GM19463 (cell line): ENCODE measurements around the gene DBH.

Experiments used
- ATAC-seq: cut with Tn5 transposase; IDR thresholded peaks from one replicate; pipeline ENCODE4 v1.9.1; 2021; ENCODE audit warnings: mild to moderate bottlenecking, moderate library complexity; ENCODE audit not compliant: unreplicated experiment

DBH gene

DNA sequence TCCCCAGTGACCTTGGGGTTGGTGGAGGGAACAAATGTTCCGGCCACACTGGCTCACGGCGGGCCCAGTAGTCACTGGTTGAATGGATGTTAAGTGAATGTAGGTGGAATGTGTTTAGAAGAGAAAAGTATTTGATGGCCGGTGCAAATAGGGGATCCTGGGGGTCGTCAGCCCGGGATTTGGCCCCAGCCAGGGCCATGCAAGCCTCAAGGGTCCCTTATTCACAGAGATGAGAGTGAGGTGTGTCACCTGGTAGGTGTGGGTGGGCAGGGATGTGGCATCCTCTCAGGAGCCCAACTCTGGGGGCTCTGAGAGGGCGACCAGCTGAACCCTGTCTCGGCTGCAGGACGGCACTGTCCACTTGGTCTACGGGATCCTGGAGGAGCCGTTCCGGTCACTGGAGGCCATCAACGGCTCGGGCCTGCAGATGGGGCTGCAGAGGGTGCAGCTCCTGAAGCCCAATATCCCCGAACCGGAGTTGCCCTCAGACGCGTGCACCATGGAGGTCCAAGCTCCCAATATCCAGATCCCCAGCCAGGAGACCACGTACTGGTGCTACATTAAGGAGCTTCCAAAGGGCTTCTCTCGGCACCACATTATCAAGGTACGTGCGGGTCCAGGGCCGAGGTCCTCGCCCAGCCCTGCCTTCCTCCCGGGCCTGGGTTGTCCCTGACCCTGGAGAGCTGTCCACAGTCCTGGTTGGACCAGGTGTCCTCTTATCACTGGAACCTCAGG lies 5.9 kb downstream of the DBH start:
- no peak for ATAC-seq

GRCh38 chr9:133642708-133643361 lies 6.7 kb downstream of the DBH start:
- ATAC-seq, result no peak

- no peak for ATAC-seq
These were observed 7.2 kb downstream of the DBH start for GRCh38 chr9:133643362-133643755.

- ATAC-seq, result no peak
These were observed 8.0 kb downstream of the DBH start for GRCh38 chr9:133643978-133644760.

- ATAC-seq, result no peak
These were observed 9.0 kb downstream of the DBH start for GRCh38 chr9:133645021-133645765.

DNA sequence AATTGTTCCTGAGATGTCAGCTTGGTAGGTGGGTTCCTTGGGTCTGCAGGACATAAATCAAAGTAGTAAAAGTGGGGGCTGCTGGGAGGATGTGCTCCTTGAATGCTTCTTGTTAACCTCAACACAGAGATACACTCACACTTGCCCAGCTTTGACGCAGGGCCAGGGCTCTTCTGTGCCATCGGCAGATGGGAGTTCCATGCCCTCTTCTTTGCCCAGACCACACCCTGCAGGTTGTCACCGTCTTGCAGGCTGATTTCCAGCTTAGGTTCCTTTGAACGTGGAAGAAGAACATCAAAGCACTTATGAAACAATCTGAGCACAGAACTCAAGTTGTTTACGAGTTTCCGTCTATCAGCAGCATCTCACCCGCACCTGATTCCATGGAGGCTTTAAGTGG lies 11.0 kb downstream of the DBH start:
- no peak for ATAC-seq

DNA sequence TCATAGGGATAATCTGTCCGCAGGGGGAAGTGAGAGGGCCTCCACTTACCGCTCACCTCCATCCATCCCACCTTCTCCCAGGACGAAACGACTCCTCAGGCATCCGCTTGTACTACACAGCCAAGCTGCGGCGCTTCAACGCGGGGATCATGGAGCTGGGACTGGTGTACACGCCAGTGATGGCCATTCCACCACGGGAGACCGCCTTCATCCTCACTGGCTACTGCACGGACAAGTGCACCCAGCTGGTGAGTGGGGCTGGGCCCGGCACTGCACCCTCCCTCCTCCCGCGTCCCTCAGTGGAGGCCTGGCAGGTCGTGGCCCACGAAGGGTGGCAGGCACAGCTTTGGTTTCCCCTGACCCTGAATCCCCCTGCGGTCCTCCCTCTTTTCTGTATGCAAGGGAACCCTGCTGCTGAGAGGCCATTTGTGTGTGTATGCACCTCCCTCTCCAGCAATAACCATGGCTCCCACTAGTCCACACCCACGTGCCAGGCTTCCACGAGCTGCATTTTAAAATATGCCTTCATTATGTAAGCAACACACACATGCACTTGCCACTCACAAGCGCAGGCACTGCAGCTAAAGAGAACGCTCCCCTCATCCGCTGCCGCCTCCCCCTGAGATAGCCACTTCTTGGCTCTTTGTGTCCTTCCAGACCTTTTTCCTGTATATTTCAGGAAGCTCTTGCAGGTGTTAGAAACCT lies 11.8 kb downstream of the DBH start:
- ATAC-seq, result no peak

GRCh38 chr9:133649194-133649593 lies 13.0 kb downstream of the DBH start:
- ATAC-seq, result no peak

GRCh38 chr9:133650026-133650425 lies 13.9 kb downstream of the DBH start:
- ATAC-seq, result no peak

GRCh38 chr9:133653638-133654037 lies 17.5 kb downstream of the DBH start:
- ATAC-seq, result no peak

DNA sequence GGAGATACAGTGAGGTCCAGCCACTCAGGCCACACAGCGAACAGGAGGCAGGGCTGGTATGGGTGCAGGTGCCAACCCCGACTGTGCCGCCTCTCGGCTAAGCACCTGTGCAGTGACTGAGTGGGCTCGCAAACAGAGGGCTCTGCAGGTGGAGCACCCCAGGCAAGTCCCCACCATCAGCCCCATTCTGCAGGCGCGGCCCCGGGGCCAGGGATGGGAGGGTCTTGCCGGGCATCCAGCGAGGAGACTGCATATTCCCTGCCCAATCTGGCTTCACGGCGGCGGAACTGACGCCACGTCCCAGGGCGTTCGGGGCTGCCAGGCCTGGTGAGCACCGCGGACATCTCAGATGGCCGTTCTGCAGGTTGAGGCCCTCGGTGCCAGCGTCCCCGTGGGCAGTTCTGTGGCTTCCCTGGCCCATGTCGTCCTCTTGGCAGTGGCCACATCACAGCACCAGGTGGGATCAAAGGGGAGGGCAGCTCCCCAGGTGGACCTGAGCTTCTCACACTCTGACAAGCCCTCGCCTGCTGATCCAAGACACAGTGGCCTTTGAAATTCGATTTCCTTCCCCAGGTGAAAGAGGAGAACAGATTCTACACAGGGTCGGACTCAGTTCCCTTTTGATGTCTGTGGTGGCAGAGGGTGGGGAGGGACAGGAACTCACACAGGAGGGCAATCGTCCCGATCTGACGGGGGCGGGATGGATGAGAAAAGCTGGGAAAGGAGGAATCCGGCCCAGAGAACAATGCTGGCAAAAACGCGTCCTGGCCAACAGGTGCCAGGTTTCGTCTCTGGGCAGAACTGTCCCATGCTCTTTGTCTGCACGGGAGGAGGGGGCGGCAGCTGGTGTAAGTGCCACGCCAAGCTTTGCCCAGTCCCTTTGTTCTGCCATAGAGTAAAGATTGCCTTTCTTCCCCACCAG lies 18.8 kb downstream of the DBH start:
- ATAC-seq, result no peak

DNA sequence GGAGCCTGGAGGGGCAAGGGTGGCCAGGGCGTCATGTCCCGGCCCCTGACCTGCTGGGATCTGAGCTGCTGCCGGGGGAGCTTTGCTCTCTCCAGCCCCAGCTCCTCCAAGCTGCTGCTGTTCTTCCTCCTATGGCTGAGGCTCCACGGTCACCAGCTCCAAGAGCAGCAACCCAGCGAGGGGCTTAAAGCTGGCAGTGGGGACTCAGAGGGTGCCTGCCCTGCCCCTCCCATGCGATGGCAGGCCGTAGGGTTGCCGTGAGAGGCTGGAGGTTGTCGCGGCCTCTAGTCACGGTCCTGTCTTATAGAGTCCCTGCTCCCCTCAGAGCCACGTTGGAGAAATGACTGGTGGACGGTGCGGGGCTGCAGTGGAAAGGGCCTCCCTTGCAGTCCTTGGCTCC lies 19.5 kb downstream of the DBH start:
- ATAC-seq, result no peak

GRCh38 chr9:133656211-133657119 lies 20.3 kb downstream of the DBH start:
- no peak for ATAC-seq

DNA sequence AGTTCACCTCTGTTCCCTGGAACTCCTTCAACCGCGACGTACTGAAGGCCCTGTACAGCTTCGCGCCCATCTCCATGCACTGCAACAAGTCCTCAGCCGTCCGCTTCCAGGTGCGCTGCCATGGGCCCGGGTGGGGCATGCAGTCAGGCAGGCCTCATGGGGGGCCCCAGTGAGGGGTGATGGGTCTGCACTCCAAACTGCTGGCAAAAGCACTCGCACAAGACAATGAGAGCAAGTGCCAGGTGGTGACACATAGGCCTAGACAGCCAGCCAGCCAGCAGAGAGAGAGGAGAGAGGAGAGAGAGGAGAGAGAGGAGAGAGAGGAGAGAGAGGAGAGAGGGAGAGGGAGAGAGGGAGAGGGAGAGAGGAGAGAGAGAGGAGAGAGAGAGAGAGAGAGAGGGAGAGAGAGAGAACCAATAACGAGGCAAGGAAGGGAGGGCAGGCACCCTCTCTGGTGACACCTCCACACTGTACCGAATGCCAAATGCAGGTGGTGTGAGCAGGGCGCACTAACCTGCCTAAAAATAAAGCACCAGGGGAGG lies 21.0 kb downstream of the DBH start:
- no peak for ATAC-seq

DNA sequence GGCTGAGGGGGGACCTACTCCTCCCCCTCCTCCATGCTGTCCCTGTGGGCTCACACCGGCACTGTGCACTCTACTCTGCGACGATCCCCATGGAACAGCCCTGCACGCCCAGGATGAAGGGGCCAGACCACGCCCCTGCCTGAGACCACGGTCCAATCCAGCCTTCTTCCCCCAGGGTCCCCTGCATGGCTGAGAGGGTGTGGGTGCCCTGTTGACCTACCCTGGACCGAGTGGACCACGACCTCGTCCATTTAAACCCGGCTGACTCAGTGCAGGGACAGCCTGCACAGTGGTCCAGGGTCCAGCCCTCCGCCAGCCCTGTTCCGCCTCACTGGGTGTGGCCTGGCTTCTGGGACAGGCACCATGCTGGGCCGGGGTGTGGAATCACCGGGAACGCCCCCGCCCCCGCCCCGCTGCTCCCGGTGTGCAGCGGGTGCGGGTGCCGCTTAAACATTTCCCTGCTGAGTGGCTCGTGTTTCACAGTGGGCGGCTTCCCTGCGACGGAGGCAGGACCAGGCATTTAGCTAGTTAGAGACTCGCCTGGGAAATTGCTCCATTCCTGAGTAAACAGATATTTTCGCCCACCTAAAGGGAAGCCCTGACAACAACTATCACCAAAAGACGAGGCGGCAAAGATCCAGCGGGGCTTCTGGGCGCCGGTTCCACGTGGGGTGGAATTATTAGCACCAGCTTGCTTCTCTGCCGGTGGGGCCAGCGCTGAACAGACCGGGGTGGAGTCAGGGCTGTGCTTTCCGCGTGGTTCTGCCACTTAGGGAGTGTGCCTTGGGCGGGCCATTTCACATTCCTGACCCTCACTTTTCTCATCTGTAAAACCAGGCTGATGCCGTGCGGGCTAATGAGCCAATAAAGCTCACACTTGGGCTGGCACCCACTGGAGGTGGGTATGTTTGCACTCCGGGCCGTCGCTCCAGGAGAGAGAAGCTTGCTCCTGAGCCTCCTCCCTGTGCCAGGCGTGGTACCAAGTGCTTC lies 22.6 kb downstream of the DBH start:
- ATAC-seq, result no peak

GRCh38 chr9:133659516-133659915 lies 23.4 kb downstream of the DBH start:
- ATAC-seq, result no peak
